Nucleus accumbens (tissue), 56 donors: ENCODE data around the gene TMEM185B.
"Not testable (repeated sequence)": the region's sequence is repeated elsewhere in the genome, so short reads cannot be mapped to it uniquely, and the experiment has no call there.

Experiments used
- DNase-seq, 56 donors: peaks; one replicate each; lab custom pipeline; 2025; lab: John Stamatoyannopoulos, UW

TMEM185B gene

GRCh38 chr2:120223034-120223912 lies at the start of gene TMEM185B:
TMEM185B (minus strand) TSS chr2:120223400; CDS start chr2:120222976, 424 bp downstream.
- DNase-seq, result peak; percentile 25 to 93 (median 82)

- DNase-seq, result no peak
Observed at GRCh38 chr2:120271711-120272379, 48.6 kb upstream of the TMEM185B start.

- no peak for DNase-seq
Observed at GRCh38 chr2:120269816-120270215, 46.6 kb upstream of the TMEM185B start.

- DNase-seq, result no peak
Observed at GRCh38 chr2:120269076-120269744, 46.0 kb upstream of the TMEM185B start.

- DNase-seq, result no peak
Observed at GRCh38 chr2:120267348-120267747, 44.1 kb upstream of the TMEM185B start.

- DNase-seq, result no peak
Observed at GRCh38 chr2:120265006-120265405, 41.8 kb upstream of the TMEM185B start.

GRCh38 chr2:120262761-120263428 lies 39.7 kb upstream of the TMEM185B start:
- no peak for DNase-seq

GRCh38 chr2:120262150-120262549 lies 39.0 kb upstream of the TMEM185B start:
- no peak for DNase-seq

GRCh38 chr2:120261387-120262006 lies 38.3 kb upstream of the TMEM185B start:
- no peak for DNase-seq

- no peak for DNase-seq
Observed at GRCh38 chr2:120260736-120261135, 37.5 kb upstream of the TMEM185B start.

- DNase-seq, result not testable (repeated sequence)
Observed at GRCh38 chr2:120259939-120260338, 36.7 kb upstream of the TMEM185B start.

- no peak for DNase-seq
Observed at GRCh38 chr2:120258196-120258595, 35.0 kb upstream of the TMEM185B start.

GRCh38 chr2:120257522-120257921 lies 34.3 kb upstream of the TMEM185B start:
- no peak for DNase-seq

GRCh38 chr2:120256651-120257000 lies 33.4 kb upstream of the TMEM185B start:
- no peak for DNase-seq

- no peak for DNase-seq
Observed at GRCh38 chr2:120255986-120256650, 32.9 kb upstream of the TMEM185B start.

GRCh38 chr2:120255071-120255470 lies 31.9 kb upstream of the TMEM185B start:
- no peak for DNase-seq

GRCh38 chr2:120254178-120254577 lies 31.0 kb upstream of the TMEM185B start:
- DNase-seq, result no peak

- DNase-seq, result peak in 53 of 56 donors; percentile 15 to 86 (median 73)
Observed at GRCh38 chr2:120253021-120253882, 30.1 kb upstream of the TMEM185B start.
